Measurements from ENCODE around the gene SLC25A22.

GRCh38 chr11:821512-822371 lies 23.7 kb upstream of the SLC25A22 start:
- TF ChIP-seq MYNN (IDR thresholded peaks at IDR 0.05) = no peak
- no peak for TF ChIP-seq MYNN (CRISPR knock-in tag; IDR thresholded peaks at IDR 0.05)
- TF ChIP-seq CTCF (IDR thresholded peaks at IDR 0.05 in 2 of 3, conservative IDR thresholded peaks at IDR 0.05 in 1 of 3; ENCODE audit: insufficient read depth in 2 of 3, low read depth in 1 of 3, low read length in 3 of 3) = no peak
- no peak for TF ChIP-seq FOXK2 (conservative IDR thresholded peaks at IDR 0.05 in 1 of 2, IDR thresholded peaks at IDR 0.05 in 1 of 2; ENCODE audit: low read depth in 2 of 2)
- TF ChIP-seq ATF4 (CRISPR knock-in tag; IDR thresholded peaks at IDR 0.05) = no peak
- TF ChIP-seq ZBTB11 (CRISPR knock-in tag; IDR thresholded peaks at IDR 0.05) = no peak
- no peak for TF ChIP-seq EHMT2 (IDR thresholded peaks at IDR 0.05)

Measured in K562 (cell line).